T-helper 2 cell (primary cell): ENCODE measurements around the gene MSI2.
A peak's percentile ranks its signal among the peaks of the same experiment; 100 is the strongest.

ENCODE experiments used
- DNase-seq, 5 experiments: peaks; one replicate each; pipeline versions ENCODE4 v3.0.0 to v3.0.0-alpha.2; 2012 to 2022

Gene MSI2

GRCh38 chr17:57247261-57247660 is 9.1 kb upstream of the MSI2 start:
- DNase-seq = no peak

GRCh38 chr17:57247913-57248312 is 8.4 kb upstream of the MSI2 start:
- DNase-seq = no peak

- DNase-seq = no peak
Observed at GRCh38 chr17:57249520-57249919, 6.8 kb upstream of the MSI2 start.

- DNase-seq = no peak
Observed at GRCh38 chr17:57251211-57251787, 5.0 kb upstream of the MSI2 start.

GRCh38 chr17:57253362-57254065 is 2.8 kb upstream of the MSI2 start:
- DNase-seq = no peak

GRCh38 chr17:57255182-57255775 is 1.0 kb upstream of the MSI2 start:
- DNase-seq = peak in 1 of 5 experiments; percentile 8

- peak in 4 of 5 experiments; percentile 11 to 64 (median 36) for DNase-seq
Observed at GRCh38 chr17:57256708-57257112, 387 bp downstream of the MSI2 start.

GRCh38 chr17:57257195-57257894 is 1.0 kb downstream of the MSI2 start:
- peak in 1 of 5 experiments; percentile 64 for DNase-seq

GRCh38 chr17:57257895-57258851 is 1.9 kb downstream of the MSI2 start:
- no peak for DNase-seq

GRCh38 chr17:57259306-57259705 is 3.0 kb downstream of the MSI2 start:
- no peak for DNase-seq

GRCh38 chr17:57259817-57260216 is 3.5 kb downstream of the MSI2 start:
- no peak for DNase-seq

GRCh38 chr17:57260325-57261083 is 4.2 kb downstream of the MSI2 start:
- DNase-seq = no peak

- DNase-seq = no peak
Observed at GRCh38 chr17:57261084-57261461, 4.8 kb downstream of the MSI2 start.

- no peak for DNase-seq
Observed at GRCh38 chr17:57262557-57262956, 6.2 kb downstream of the MSI2 start.

GRCh38 chr17:57264250-57264649 is 7.9 kb downstream of the MSI2 start:
- DNase-seq = no peak

- no peak for DNase-seq
Observed at GRCh38 chr17:57264776-57265175, 8.5 kb downstream of the MSI2 start.

- no peak for DNase-seq
Observed at GRCh38 chr17:57266902-57267311, 10.6 kb downstream of the MSI2 start.

- no peak for DNase-seq
Observed at GRCh38 chr17:57268181-57268580, 11.9 kb downstream of the MSI2 start.

GRCh38 chr17:57269052-57269451 is 12.7 kb downstream of the MSI2 start:
- DNase-seq = no peak

- DNase-seq = no peak
Observed at GRCh38 chr17:57269598-57270255, 13.4 kb downstream of the MSI2 start.

- DNase-seq = no peak
Observed at GRCh38 chr17:57270801-57271245, 14.5 kb downstream of the MSI2 start.
